Measurements from ENCODE around the gene SLAMF9. TPM values are rescaled to one million over a fixed set of nuclear protein-coding genes. Genes with fewer than 3 reads are reported as not detected.
A peak's percentile ranks its signal among the peaks of the same experiment; 100 is the strongest.

The SLAMF9 gene
- total RNA-seq, 2 donors from 2014 or later = not detected

DNA sequence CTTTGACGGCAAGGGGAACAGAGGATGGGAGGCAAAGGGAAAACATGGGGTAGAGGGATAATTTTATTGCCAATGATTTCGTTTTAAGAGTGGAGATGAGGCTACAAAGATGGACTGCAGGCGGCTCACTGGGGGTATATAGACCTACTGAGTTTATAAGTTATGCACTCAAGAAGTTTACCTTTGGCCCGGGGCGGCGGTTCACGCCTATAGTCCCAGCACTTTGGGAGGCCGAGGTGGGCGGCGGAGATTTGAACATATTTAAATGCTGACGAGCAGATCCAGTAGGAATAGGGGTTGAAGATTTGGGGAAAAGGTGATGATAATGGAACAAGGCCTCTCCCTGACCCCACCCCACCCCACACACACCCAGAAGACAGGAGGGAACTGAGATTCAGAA, 8.1 kb upstream of the SLAMF9 start:
- Histone ChIP-seq H3K9me3 (no peaks in the 10 kb centered on the region), H3K27me3 (replicated peaks; ENCODE audit: insufficient read depth) (no peaks in the 10 kb centered on the region), H3K4me1 (ENCODE audit: control insufficient read depth in 1 of 2, low read depth in 2 of 2) (no peaks in the 10 kb centered on the region), H3K4me3 (no peak overlapping the region), H3K36me3 (no peaks in the 10 kb centered on the region), H3K27ac (no peak overlapping the region)
- DNase-seq (ENCODE audit: low spot score) (no peak), ATAC-seq (ENCODE audit: insufficient number of reproducible peaks, low FRiP score, low read depth) (no peak)
- TF ChIP-seq, protein P1, sequence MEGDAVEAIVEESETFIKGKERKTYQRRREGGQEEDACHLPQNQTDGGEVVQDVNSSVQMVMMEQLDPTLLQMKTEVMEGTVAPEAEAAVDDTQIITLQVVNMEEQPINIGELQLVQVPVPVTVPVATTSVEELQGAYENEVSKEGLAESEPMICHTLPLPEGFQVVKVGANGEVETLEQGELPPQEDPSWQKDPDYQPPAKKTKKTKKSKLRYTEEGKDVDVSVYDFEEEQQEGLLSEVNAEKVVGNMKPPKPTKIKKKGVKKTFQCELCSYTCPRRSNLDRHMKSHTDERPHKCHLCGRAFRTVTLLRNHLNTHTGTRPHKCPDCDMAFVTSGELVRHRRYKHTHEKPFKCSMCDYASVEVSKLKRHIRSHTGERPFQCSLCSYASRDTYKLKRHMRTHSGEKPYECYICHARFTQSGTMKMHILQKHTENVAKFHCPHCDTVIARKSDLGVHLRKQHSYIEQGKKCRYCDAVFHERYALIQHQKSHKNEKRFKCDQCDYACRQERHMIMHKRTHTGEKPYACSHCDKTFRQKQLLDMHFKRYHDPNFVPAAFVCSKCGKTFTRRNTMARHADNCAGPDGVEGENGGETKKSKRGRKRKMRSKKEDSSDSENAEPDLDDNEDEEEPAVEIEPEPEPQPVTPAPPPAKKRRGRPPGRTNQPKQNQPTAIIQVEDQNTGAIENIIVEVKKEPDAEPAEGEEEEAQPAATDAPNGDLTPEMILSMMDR (IDR thresholded peaks at IDR 0.05) = no peak

DNA sequence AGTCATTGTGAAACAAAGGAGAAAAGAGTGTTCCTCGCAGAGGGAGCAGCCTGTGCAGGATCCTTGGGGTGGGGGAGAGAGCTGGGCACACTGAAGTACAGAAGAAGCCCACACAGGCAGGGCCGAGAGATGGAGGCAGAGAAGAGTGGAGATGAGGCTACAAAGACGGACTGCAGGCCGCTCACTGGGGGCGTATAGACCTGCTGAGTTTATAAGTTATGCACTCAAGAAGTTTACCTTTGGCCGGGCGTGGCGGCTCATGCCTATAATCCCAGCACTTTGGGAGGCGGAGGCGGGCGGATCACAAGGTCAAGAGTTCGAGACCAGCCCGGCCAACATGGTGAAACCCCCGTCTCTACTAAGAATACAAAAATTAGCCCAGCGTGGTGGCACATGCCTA, 7.6 kb upstream of the SLAMF9 start:
- H3K4me1 ChIP-seq (ENCODE audit: control insufficient read depth in 1 of 2, low read depth in 2 of 2) = no peaks in the 10 kb centered on the region
- no peak overlapping the region for H3K4me3 ChIP-seq
- H3K27ac ChIP-seq = no peak overlapping the region
- H3K27me3 ChIP-seq (replicated peaks; ENCODE audit: insufficient read depth) = no peaks in the 10 kb centered on the region
- DNase-seq (ENCODE audit: low spot score) (no peak), ATAC-seq (ENCODE audit: insufficient number of reproducible peaks, low FRiP score, low read depth) (no peak)
- no peaks in the 10 kb centered on the region for H3K9me3 ChIP-seq
- TF ChIP-seq, protein P1 (IDR thresholded peaks at IDR 0.05) = no peak
- H3K36me3 ChIP-seq = no peaks in the 10 kb centered on the region

DNA sequence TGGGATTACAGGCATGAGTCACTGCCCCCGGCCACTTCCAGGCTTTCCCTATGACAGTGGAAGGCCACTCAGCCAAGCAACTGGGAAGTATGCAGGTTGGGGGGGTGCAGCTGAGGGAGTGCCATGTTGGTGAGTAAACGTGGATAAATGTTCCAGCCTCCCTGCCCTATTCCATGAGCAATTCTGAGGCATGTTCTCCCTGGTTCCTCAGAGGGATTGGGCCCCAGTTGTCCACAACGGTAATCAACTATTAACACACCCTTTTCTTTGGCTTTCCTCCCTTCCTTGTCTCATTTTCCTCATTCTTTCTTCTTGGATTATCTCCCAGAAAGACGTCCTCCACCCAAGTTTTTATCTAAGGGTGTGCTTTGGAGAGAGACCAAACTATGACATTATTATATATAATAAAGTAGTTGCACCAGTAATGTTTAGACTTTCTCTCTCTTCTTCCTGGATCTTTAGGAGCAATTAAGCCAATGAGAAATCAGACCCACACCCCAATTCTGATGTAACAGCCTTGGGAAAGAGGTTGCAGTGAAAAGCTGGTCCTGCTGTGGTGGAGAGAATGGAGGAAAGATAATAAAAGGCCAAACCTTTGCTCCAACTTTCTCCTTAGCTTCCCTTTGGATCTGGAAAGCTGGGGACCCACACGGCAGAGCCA, 6.8 kb upstream of the SLAMF9 start:
- Histone ChIP-seq H3K4me3 (no peak overlapping the region), H3K27ac (no peak overlapping the region), H3K4me1 (ENCODE audit: control insufficient read depth in 1 of 2, low read depth in 2 of 2) (no peaks in the 10 kb centered on the region), H3K27me3 (replicated peaks; ENCODE audit: insufficient read depth) (no peaks in the 10 kb centered on the region), H3K9me3 (no peaks in the 10 kb centered on the region), H3K36me3 (no peaks in the 10 kb centered on the region)
- ATAC-seq (ENCODE audit: insufficient number of reproducible peaks, low FRiP score, low read depth) = peak; percentile 21
- no peak for DNase-seq (ENCODE audit: low spot score)
- TF ChIP-seq, protein P1 (IDR thresholded peaks at IDR 0.05) = no peak

DNA sequence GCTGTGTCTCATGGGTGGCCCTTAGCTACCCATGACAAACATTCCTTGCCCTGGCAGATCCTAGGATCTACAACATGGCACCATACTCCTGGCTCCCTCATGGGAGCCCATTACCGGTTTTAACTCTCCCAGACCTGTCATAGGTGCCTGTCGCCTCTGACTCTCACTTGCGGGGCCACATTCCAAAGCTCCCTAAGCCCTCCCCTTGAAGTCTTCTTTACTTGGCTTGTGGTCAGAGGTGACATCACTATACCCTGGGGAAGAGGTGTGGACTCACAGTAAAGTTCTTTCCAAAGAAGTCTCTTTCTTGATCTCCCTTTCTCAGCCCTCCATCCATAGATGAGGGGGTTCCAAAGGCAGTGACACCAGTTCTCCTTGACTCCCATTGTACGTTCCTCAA, 5.4 kb upstream of the SLAMF9 start:
- Histone ChIP-seq H3K9me3 (no peaks in the 10 kb centered on the region), H3K4me3 (no peak overlapping the region), H3K27ac (no peak overlapping the region), H3K4me1 (ENCODE audit: control insufficient read depth in 1 of 2, low read depth in 2 of 2) (no peaks in the 10 kb centered on the region), H3K27me3 (replicated peaks; ENCODE audit: insufficient read depth) (no peaks in the 10 kb centered on the region), H3K36me3 (no peaks in the 10 kb centered on the region)
- ATAC-seq (ENCODE audit: insufficient number of reproducible peaks, low FRiP score, low read depth) = no peak
- TF ChIP-seq, protein P1 (IDR thresholded peaks at IDR 0.05) = no peak
- DNase-seq (ENCODE audit: low spot score) = no peak

DNA sequence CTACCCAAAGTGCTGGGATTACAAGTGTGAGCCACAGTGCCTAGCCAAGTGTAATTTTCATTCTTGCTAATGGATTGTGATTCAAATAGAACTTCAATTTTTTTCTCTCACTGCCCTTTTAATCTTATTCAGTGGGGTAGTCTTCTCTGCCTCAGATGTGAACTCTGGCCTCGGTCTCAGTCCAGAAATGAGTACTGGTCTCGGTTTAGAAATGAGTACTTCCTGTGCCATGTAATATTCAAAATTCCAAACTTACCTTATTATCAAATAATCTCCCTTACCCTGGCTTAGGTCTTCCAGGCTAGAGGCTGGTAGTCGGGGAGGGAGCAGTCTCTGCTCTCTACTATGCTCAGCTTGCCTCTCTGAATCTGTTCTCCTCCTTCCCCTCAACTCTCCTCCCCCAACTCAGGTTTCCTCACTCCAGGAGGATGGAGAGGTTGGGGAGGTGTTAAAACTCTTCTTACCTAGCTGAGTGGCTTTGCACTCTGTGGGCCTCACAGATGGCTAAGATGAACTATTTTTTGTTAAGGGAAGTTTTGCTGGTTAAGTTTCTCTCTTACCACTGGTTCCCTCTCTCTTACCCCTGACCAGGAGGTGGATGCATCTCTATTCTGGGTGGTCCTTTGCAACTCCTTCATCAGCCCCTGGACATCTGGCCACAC, 4.8 kb upstream of the SLAMF9 start:
- no peak for DNase-seq (ENCODE audit: low spot score)
- no peaks in the 10 kb centered on the region for H3K27me3 ChIP-seq (replicated peaks; ENCODE audit: insufficient read depth)
- no peak for ATAC-seq (ENCODE audit: insufficient number of reproducible peaks, low FRiP score, low read depth)
- H3K27ac ChIP-seq = no peak overlapping the region
- TF ChIP-seq, protein P1 (IDR thresholded peaks at IDR 0.05) = no peak
- H3K4me1 ChIP-seq (ENCODE audit: control insufficient read depth in 1 of 2, low read depth in 2 of 2) = no peaks in the 10 kb centered on the region
- H3K36me3 ChIP-seq = no peaks in the 10 kb centered on the region
- no peak overlapping the region for H3K4me3 ChIP-seq
- H3K9me3 ChIP-seq = no peaks in the 10 kb centered on the region

Data from thoracic aorta (tissue), 2 donors.